ENCODE data around the gene ITGA8. TPM values are rescaled to one million over a fixed set of nuclear protein-coding genes. Genes with fewer than 3 reads are reported as not detected.

ITGA8 gene
- polyA plus RNA-seq, 1 donor (not counting 4 experiments of a cell fraction or from before 2014, with no cell fraction given) = not detected

DNA sequence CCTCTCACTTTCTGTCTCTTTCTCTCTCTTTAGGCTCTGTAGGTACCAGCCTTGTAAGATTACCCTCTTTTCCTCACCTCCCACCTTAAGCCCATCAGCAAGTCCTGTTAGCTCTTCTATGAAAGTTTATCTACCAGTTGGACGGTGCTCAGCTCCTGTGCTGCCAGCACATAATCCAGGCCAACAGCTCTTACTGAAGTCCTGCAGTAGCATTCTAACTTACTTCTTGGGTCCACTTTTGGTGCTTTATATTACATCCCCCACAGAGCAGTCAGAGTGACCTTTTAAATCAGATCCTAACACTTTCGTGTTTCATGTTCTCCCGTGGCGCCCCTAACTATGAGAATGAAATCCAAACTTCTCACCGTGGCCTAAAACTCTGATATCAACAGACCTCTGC, 38.9 kb upstream of the ITGA8 start:
- no peak overlapping the region for H3K27ac ChIP-seq (ENCODE audit: control insufficient read depth, insufficient read depth, low read length)
- H3K9ac ChIP-seq (ENCODE audit: control insufficient read depth, extremely low read depth, insufficient read depth, low read length) = no peak overlapping the region
- no peak for DNase-seq (ENCODE audit: low read depth, low spot score)
- no peaks in the 10 kb centered on the region for H3K36me3 ChIP-seq (ENCODE audit: control insufficient read depth in 2 of 2, extremely low read depth in 1 of 2, insufficient read depth in 2 of 2, low read length in 2 of 2)
- H3K4me3 ChIP-seq (ENCODE audit: control insufficient read depth in 2 of 3, extremely low read depth in 1 of 3, insufficient read depth in 2 of 3, low read depth in 1 of 3, low read length in 3 of 3) = no peak overlapping the region
- FAIRE-seq = no peak
- no peaks in the 10 kb centered on the region for H3K4me1 ChIP-seq (ENCODE audit: control insufficient read depth, extremely low read depth, insufficient read depth, low read length)
- no peaks in the 10 kb centered on the region for H3K9me3 ChIP-seq (ENCODE audit: control insufficient read depth, low read depth, low read length)
- no peak for TF ChIP-seq EZH2 (IDR thresholded peaks at IDR 0.05; ENCODE audit: low read length)
- TF ChIP-seq, protein P1, sequence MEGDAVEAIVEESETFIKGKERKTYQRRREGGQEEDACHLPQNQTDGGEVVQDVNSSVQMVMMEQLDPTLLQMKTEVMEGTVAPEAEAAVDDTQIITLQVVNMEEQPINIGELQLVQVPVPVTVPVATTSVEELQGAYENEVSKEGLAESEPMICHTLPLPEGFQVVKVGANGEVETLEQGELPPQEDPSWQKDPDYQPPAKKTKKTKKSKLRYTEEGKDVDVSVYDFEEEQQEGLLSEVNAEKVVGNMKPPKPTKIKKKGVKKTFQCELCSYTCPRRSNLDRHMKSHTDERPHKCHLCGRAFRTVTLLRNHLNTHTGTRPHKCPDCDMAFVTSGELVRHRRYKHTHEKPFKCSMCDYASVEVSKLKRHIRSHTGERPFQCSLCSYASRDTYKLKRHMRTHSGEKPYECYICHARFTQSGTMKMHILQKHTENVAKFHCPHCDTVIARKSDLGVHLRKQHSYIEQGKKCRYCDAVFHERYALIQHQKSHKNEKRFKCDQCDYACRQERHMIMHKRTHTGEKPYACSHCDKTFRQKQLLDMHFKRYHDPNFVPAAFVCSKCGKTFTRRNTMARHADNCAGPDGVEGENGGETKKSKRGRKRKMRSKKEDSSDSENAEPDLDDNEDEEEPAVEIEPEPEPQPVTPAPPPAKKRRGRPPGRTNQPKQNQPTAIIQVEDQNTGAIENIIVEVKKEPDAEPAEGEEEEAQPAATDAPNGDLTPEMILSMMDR (optimal IDR thresholded peaks at IDR 0.05 in 1 of 3, IDR thresholded peaks at IDR 0.05 in 1 of 3, conservative IDR thresholded peaks at IDR 0.05 in 1 of 3; ENCODE audit: extremely low read depth in 1 of 3, insufficient read depth in 2 of 3, low read length in 3 of 3) = no peak
- H2AFZ ChIP-seq (ENCODE audit: control insufficient read depth, low read length) = no peak overlapping the region
- no peaks in the 10 kb centered on the region for H3K9me1 ChIP-seq (ENCODE audit: control insufficient read depth, extremely low read depth, insufficient read depth, low read length)
- H3K4me2 ChIP-seq (ENCODE audit: control insufficient read depth, extremely low read depth, insufficient read depth, low read depth, low read length) = no peak overlapping the region
- H4K20me1 ChIP-seq (ENCODE audit: control insufficient read depth, extremely low read depth, insufficient read depth, low read length) = no peaks in the 10 kb centered on the region
- dilution Hi-C loops (cut with MboI; ENCODE audit: extremely low pct_ligation_motif_present, low sequenced_read_pairs) = no loop called here
- H3K27me3 ChIP-seq (ENCODE audit: control insufficient read depth, extremely low read depth, insufficient read depth, low read length) = no peaks in the 10 kb centered on the region
- H3K79me2 ChIP-seq (ENCODE audit: control insufficient read depth, insufficient read depth, low read length) = no peaks in the 10 kb centered on the region

DNA sequence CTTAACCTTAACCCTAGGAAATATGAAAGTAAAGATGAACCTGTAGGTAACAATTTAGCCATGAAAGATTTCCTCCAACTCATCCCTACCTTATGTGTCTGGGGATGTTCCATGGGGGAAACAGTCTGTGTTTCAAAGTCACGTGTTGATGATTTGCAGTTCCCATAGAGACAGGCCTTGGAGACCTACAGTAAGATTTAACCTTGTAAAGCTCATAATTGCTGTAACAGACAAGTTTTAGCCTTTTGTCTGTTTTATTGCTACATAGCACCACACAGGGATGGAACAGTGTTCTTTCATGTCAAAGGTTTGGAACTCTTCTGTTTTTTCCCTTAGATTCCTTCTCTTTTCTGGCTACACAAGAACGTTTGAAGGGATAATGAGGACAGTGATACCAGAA, 35.2 kb upstream of the ITGA8 start:
- no peak overlapping the region for H3K27ac ChIP-seq (ENCODE audit: control insufficient read depth, insufficient read depth, low read length)
- H3K4me2 ChIP-seq (ENCODE audit: control insufficient read depth, extremely low read depth, insufficient read depth, low read depth, low read length) = no peak overlapping the region
- H4K20me1 ChIP-seq (ENCODE audit: control insufficient read depth, extremely low read depth, insufficient read depth, low read length) = no peaks in the 10 kb centered on the region
- no peaks in the 10 kb centered on the region for H3K9me3 ChIP-seq (ENCODE audit: control insufficient read depth, low read depth, low read length)
- no peaks in the 10 kb centered on the region for H3K4me1 ChIP-seq (ENCODE audit: control insufficient read depth, extremely low read depth, insufficient read depth, low read length)
- no peak for TF ChIP-seq EZH2 (IDR thresholded peaks at IDR 0.05; ENCODE audit: low read length)
- TF ChIP-seq, protein P1 (optimal IDR thresholded peaks at IDR 0.05 in 1 of 3, IDR thresholded peaks at IDR 0.05 in 1 of 3, conservative IDR thresholded peaks at IDR 0.05 in 1 of 3; ENCODE audit: extremely low read depth in 1 of 3, insufficient read depth in 2 of 3, low read length in 3 of 3) = no peak
- H3K9me1 ChIP-seq (ENCODE audit: control insufficient read depth, extremely low read depth, insufficient read depth, low read length) = no peaks in the 10 kb centered on the region
- no peaks in the 10 kb centered on the region for H3K36me3 ChIP-seq (ENCODE audit: control insufficient read depth in 2 of 2, extremely low read depth in 1 of 2, insufficient read depth in 2 of 2, low read length in 2 of 2)
- H3K79me2 ChIP-seq (ENCODE audit: control insufficient read depth, insufficient read depth, low read length) = no peaks in the 10 kb centered on the region
- dilution Hi-C loops (cut with MboI; ENCODE audit: extremely low pct_ligation_motif_present, low sequenced_read_pairs) = no loop called here
- H3K4me3 ChIP-seq (ENCODE audit: control insufficient read depth in 2 of 3, extremely low read depth in 1 of 3, insufficient read depth in 2 of 3, low read depth in 1 of 3, low read length in 3 of 3) = no peak overlapping the region
- no peaks in the 10 kb centered on the region for H3K27me3 ChIP-seq (ENCODE audit: control insufficient read depth, extremely low read depth, insufficient read depth, low read length)
- DNase-seq (ENCODE audit: low read depth, low spot score) (no peak), FAIRE-seq (no peak)
- H2AFZ ChIP-seq (ENCODE audit: control insufficient read depth, low read length) = no peak overlapping the region
- H3K9ac ChIP-seq (ENCODE audit: control insufficient read depth, extremely low read depth, insufficient read depth, low read length) = no peak overlapping the region
